K562 (cell line): ENCODE data around the gene DERL3.

Experiments used
- BRF1 ChIP-seq: IDR thresholded peaks from 3 replicates; pipeline ENCODE4 v1.6.1; 2011; ENCODE audit warnings: borderline replicate concordance, mild to moderate bottlenecking; ENCODE audit not compliant: insufficient read length; ENCODE audit errors: extremely low read depth
- KLF16 ChIP-seq: IDR thresholded peaks from 2 replicates; pipeline ENCODE4 v1.6.1; 2016; ENCODE audit warnings: antibody characterized with exemption
- MTA3 ChIP-seq: fragments of 450-650 bp; formaldehyde crosslinking; IDR thresholded peaks from 2 replicates; pipeline ENCODE4 v1.6.1; 2017; ENCODE audit warnings: mild to moderate bottlenecking, borderline replicate concordance
- SMAD4 ChIP-seq: fragments of 250-450 bp; sonication (Bioruptor Pico); conservative IDR thresholded peaks from 2 replicates; pipeline ENCODE4 v1.8.0; 2021; ENCODE audit warnings: inconsistent platforms, mild to moderate bottlenecking, moderate library complexity
- TAF1 ChIP-seq: IDR thresholded peaks from 2 replicates; pipeline ENCODE4 v1.6.1; 2011; ENCODE audit warnings: mild to moderate bottlenecking, low read length, moderate library complexity; ENCODE audit not compliant: insufficient read depth, control insufficient read depth, severe bottlenecking; ENCODE audit errors: extremely low read depth
- ZC3H11A ChIP-seq: IDR thresholded peaks from 2 replicates; pipeline ENCODE4 v1.6.1; 2012; ENCODE audit warnings: low read depth, low read length, improper control_type of control experiment
- ZNF785 ChIP-seq: fragments of 250-450 bp; sonication (Bioruptor Pico); IDR thresholded peaks from 2 replicates; pipeline ENCODE4 v1.4.0; 2020; ENCODE audit warnings: mild to moderate bottlenecking

- no peak for TF ChIP-seq ZNF785 (CRISPR knock-in tag)
- TF ChIP-seq SMAD4 (CRISPR knock-in tag), result no peak
- TF ChIP-seq MTA3, result no peak
- no peak for TF ChIP-seq TAF1
- TF ChIP-seq ZC3H11A, result no peak
- TF ChIP-seq BRF1, result no peak
- no peak for TF ChIP-seq KLF16
Measured at GRCh38 chr22:23849009-23850006, 10.5 kb upstream of the DERL3 start.
